GM21737 (cell line): ENCODE results near the gene MYO7A.

Source experiments
- ATAC-seq: cut with Tn5 transposase; IDR thresholded peaks from one replicate; pipeline ENCODE4 v1.9.1; 2021; ENCODE audit warnings: mild to moderate bottlenecking, moderate library complexity; ENCODE audit not compliant: unreplicated experiment

MYO7A gene

DNA sequence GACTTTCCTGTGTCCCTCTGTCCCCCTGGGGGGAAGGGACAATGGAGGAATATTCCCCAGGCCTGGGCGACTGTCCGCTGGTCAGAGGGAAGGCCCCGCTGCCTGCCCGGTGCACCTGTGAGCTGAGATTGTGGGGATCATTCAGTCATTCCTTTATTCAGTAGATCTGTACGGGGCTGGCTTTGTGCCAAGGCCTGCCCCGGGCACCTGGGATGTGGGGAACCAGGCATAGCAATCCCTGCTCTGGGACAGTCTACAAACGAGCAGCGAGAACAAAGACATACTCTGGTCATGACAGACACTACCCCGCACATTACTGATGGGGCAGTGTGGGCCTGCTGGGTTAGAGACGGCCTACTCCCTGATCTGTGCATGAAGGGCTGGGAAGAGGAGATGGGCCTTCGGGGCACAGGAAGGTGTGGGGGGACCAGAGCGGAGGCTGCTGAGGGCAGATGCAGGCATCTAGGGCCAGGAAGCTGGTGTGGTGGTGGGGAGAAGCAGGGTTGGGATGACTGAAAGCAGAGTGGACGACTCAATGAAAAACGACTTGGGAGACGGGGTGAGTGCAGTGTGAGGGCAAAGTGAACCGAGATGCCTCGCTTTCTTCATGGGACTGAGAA is 1.8 kb upstream of the MYO7A start:
- no peak for ATAC-seq

DNA sequence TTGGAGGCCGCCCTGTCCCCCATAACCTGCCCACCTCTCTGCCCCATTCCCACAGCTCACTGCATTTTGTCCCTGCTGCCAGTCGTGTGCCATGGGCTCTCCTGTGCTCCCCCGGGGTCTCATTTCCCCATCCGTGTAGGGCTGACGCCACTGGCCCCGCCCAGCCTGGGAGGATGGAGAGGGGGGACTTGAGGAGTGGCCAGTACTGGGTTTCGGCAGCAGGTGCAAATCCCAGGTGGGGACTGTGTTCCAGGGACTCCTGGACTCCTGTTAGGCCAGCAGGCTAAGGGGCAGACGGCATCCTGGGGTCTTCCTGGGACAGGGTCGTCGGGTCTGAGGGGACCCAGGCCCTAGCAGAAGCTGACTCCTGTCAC is 1.2 kb upstream of the MYO7A start:
- ATAC-seq: no peak

DNA sequence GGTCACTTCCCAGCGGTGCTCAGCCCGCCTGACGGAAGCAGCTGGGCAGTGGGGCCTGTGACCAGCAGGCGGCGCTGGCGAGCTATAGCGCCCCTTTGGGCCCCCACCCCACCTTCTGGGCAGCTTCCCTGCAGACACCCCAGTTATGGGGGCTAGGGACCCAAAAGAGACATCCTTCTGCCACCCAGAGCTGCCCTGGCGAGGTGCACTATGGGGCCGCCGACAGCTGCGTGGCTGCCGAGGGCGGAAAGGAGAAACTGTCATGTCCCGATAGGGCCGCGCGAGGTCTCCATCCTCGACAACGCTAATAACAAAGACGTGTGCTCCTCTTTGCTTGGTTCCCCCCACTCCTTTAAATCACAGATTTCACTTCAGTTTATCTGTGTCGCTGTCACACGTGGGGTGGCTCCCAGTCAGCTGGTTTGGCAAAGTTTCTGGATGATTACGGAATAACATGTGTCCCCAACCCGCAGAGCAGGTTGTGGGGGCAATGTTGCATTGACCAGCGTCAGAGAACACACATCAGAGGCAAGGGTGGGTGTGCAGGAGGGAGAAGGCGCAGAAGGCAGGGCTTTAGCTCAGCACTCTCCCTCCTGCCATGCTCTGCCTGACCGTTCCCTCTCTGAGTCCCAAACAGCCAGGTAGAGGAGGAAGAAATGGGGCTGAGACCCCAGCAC is 673 bp upstream of the MYO7A start:
- no peak for ATAC-seq

DNA sequence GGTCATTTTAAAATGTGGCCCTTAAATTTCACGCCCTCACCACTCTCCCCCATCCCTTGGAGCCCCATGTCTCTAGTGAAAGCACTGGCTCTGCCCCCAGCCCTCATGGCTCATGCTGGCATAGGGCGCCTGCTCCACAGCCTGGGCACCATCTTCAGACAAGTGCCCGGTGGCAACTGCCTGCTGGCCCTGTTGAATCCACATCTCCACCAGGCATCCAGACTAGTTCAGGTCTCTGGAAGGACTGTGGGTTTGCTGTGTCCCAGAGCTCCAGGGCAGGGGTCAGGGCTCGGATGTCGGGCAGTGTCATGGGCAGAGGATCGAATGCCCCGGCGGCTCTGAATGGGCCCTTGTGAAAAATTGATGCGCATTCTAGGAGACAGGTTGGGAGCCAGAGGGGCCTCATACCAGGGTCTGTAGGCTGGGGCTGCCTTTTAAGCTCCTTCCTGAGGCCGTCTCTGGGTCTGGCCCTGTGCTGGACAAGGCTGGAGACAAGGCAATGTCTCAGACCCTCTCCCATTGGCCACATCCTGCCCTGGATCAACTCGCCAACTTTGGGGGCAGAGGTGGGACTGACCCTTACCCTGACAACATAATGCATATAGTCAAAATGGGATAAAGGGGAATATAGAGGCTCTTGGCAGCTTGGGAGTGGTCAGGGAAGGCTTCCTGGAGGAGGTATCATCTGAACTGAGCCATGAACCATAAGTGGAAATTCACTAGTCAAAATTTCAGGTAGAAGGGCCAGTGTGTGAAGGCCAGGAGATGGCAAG is 1.2 kb downstream of the MYO7A start:
- ATAC-seq: no peak

DNA sequence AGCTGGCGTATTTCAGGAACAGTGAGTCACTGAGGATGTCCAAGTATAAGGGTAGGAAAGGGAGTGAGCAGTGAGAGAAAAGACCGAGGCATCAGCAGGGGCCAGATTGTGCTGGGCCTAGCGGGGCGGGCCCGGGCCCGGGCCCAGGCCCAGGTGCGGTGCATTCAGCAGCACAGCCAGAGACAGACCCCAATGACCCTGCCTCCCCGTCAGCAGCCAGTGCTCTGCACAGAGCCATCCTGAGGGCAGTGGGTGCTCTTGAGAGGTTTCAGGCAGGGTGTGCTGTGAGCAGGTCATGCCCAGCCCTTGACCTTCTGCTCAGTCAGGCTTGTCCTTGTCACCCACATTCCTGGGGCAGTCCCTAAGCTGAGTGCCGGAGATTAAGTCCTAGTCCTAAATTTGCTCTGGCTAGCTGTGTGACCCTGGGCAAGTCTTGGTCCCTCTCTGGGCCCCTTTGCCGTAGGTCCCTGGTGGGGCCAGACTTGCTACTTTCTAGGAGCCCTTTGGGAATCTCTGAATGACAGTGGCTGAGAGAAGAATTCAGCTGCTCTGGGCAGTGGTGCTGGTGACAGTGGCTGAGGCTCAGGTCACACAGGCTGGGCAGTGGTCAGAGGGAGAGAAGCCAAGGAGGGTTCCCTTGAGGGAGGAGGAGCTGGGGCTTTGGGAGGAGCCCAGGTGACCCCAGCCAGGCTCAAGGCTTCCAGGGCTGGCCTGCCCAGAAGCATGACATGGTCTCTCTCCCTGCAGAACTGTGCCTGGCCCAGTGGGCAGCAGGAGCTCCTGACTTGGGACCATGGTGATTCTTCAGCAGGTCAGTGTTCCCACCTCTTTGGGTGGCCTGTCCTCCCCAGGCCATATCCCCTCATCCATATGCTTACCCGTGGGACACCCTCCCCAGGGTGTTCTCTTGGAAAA is 2.1 kb downstream of the MYO7A start:
- ATAC-seq: no peak

DNA sequence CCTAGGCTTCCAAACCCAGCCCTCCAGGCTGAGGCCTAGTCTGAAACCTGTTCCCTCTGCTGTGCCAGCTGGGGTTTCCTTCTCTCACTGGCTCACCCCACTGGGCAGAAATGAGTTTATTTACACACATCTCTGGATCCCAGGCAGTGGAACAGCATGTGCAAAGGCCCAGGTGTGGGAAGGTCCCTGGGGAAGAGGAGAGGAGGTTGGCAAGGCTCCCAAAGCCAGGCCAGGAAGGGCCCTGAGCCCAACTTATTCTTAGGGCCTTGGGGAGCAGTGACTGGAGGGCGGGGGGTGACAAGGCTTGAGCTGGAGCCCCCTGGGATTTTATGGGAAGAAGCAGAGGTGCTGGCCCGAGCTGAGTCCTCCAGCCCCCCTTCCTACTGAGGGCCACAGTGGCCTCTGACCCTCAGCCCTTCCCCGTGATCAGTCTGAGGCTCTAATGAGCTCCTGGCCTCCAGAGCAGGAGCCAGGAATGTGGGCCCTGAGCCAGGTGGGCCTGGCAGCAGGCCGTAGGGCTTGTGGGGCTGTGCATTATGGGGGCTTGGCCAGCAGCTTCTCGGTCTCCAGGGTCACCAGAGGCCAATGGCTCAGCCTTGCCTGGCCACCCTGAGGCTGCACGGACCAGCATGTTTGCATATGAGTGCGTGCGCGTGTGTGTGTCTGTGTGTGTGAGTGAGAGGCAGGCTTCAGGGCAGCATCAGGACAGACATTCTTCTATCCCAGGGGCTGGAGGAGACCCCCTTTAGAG is 2.9 kb downstream of the MYO7A start:
- no peak for ATAC-seq

DNA sequence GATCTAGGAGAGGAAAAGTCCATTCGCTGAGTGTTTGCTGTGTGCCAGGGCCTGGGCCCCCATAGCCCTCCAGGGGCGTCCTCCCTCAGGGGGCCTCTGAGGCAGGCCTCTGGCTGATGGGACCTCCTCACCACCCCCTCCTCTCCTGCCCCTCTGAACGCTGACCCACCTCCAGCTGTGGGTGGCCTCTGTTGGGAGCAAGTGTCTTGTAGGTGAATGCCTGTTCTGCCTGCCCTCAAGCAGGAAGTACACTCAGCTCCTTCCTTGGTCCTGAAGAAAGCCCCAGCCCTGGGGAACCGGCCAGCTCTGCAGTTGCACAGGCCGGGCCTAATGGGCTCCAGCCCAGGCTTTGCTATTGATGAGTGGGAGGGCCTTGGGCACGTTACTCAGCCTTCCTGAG is 3.5 kb downstream of the MYO7A start:
- ATAC-seq: no peak

DNA sequence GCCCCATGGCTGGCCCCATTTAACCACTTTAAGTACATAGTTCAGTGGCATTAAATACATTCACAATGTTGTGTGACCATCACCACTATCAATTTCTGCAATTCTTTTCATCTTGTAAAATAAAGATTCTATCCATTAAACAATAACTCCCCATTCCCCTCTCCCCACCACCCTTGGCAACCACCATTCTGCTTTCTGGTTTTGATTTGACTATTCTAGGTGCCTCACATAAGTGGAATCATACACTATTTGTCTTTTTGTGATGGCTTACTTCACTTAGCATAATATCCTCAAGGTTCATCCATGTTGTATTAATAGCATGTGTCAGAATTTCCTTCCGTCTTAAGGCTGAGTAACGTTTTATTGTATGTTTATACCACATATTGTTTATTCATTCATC is 7.0 kb downstream of the MYO7A start:
- ATAC-seq: no peak

DNA sequence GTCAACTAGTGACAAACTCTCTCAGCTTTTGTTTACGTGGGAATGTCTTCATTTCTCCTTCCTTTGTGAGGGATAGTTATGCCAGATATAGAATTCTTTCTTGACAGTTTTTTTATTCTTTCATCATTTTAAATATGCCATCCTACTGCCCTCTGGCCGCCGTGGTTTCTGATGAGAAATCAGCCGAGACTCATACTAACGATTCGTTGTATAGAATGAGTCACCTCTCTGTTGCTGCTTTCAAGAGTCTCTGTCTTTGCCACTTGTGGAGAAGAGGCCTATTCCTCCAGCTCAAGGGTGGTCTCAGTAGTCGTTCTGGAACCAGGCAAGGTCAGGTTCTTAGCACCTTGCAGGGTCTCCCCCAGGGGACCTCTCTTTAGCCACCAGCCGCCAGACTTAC is 8.0 kb downstream of the MYO7A start:
- ATAC-seq: no peak

DNA sequence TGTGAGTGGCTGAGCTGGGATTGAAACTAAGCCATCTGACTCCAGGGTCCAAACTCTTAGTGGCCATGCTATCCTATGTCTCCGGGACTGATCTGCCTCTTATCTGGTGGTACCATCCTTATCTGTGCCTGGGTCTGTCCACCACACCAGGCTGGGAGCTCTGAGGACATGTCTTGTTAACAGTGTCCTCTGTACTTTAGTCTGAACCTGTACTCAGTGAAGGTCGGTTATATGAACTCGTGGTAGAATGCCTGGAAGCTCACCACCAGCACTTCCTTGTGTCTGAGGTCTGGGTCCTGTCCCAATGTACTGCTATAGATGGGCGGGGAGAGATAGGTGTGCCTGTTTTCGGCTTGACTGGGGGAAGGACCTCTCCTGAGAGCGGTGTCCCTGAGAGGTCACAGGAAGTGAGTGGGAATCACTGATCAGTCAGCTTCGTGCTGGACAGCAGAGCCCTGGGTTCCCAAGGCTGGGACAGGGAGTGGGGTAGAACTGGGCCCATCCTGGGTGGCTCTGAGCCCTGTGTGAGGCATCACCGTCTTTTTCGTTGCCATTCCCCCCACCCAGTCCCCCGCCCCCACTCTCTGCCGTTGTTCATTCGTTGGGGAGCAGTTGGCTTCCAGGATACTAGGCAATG is 8.9 kb downstream of the MYO7A start:
- ATAC-seq: no peak

DNA sequence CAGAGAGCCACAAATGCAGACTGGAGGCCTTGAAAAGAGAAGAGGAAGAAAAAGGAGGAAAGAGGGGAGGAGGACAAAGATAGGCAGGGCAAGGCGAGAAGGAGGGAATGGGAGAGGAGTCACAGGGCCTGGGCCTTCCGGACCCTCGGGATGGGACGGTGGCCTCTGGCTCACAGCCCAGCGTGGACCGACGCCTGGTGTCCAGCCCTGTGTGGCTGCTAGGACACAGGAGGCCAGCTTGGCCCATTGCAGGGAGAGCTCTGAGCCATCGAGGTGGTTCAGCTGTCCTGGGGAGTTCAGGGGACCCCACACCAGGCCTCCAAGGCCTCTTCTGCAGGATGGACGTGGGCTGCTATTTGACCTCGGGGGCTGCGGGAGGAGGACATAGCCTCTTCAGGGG is 9.4 kb downstream of the MYO7A start:
- no peak for ATAC-seq

DNA sequence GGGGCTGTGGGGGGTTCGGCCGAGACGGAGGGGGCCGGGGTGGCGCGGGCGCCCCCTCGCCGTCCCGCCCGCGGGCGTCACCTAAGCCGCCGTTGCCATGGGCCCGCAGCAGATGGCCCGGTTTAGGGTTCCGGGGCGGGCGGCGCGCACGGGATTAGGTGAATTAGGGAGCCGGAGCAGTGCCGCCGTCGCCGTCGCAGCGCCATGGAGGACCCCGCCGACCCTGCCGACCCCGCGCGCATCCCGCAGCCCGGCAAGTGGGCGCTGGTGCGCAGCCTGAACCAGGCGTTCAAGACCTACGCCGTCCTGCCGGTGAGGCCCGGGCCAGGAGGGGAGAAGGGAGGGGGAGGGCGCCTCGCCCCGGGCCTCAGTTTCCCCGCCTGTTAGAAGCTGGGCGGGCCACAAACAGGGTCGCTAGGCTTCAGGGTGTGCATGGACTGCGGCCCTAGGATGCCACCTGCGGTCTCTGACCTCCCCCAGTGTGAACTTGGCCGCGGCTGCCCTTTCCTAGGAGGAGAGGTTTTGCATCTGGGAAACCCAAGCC is 10.1 kb downstream of the MYO7A start:
- no peak for ATAC-seq

DNA sequence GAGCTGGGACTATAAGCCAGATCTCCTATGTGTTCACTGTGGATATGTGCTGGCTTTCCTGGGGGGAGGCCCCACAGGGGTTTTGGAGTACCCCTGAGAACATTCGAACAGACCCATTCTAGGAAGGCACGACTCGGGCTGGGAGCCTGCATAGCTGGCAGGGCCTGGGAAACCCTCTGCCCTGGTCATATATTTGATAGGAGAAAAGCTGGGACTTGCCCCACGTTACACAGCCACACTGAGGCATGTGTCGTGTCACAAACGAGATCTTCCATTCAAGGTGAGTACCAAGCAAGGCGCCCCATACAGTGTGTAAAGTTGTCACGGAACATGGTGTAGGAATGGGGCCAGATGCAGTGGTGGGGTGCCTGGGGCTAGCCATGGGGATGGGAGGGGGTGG is 11.2 kb downstream of the MYO7A start:
- ATAC-seq: no peak

DNA sequence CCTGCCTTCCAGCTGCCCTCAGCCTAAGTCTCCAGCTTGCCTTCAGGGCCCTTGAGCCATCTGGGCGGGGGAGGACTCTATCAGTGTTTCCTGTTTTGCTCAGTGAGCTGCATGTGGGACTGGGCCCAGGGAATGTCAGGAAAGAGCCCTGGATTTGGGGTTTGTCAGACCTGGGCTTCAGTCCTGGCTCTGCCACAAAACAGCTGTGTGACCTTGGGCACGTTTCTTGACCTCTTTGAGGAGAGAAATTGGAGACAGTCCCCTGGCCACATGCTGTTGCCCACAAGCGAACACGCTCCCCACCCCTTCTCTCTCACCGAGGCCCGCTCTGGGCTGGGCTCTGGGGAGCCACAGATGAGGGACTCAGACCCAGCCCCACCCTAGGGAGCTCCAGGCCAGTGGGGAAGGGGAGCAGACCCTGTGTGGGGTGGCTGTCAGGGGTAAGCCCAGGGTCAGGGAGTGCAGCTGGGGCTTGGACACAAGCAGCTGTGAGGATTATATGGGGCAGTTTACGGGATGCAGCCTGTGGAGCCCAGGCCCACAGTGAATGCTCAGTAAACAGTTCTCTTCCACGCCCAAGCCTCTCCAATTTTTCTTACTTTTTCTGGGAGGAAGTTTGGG is 12.3 kb downstream of the MYO7A start:
- no peak for ATAC-seq

DNA sequence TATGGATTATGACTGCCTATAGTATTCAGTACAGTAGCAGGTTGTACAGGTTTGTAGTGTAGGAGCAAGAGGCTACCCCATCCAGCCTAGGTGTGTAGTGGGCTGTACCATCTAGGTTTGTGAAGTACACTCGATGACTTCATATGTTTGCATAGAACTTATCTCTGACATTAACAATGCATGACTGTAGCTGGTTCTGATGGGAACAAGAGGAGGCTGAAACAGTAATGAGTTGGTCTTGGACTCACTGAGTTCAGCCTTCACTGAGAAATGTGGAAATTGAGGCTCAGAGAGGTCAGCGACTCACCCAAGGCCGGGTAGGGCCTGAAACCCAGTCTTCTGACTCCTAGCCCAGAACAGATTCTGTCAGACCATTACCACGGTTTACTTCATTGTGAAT is 13.0 kb downstream of the MYO7A start:
- ATAC-seq: no peak

DNA sequence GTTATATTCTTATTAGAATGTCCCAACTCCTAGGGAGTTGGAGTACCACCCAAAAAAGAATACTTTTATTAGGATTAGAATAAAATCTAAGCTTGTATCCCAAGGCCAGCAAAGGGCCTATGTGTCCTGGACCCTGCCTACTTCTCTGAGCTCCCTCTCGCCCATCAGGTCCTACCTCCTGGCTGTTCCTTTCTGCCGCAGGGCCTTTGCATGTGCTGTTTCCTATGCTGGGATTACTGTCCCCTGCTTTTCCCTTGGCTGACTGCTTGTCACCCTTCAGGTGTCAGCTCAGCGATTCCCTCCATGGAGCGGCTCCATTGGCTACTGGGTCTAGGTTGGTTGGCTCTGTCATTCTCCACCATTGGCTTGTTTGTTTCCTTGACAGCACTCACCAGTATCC is 13.4 kb downstream of the MYO7A start:
- ATAC-seq: no peak

DNA sequence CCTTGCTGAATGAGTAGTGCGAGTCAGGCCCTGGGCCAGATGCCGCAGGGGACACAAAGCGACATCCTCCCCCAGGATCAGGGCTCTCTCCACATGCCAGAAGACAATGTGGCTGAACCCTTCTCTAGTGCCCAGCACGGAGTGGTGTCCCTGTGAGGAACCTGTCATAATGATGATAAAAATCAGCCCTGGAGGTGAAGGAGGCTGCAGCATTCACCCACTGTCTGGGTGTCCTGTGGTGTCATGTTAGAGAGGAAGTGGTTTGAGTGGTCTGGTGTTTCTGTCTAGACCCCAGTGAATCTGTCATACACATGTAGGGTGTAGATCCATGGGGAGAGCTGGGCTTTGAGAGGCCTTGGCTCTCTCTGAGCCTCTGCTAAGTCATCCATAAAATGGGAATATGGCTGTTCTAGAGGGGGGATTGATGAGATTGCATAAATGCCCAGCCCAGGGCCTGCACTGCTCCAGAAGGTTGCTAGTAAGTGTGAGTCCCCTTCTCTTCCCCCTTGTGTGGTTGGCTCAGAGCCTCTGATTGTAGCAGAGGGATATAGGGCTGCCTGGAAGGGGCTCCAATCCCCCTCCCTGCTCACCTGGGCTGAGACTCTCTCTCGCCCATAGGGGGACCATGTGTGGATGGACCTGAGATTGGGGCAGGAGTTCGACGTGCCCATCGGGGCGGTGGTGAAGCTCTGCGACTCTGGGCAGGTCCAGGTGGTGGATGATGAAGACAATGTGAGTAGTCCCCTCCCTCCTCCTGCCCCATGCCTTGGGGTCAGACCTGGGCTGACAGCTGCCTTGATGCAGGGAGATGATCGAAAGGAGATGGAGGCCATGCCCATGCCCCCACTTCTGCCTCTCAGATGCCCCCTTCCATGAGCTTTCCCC is 14.3 kb downstream of the MYO7A start:
- no peak for ATAC-seq

DNA sequence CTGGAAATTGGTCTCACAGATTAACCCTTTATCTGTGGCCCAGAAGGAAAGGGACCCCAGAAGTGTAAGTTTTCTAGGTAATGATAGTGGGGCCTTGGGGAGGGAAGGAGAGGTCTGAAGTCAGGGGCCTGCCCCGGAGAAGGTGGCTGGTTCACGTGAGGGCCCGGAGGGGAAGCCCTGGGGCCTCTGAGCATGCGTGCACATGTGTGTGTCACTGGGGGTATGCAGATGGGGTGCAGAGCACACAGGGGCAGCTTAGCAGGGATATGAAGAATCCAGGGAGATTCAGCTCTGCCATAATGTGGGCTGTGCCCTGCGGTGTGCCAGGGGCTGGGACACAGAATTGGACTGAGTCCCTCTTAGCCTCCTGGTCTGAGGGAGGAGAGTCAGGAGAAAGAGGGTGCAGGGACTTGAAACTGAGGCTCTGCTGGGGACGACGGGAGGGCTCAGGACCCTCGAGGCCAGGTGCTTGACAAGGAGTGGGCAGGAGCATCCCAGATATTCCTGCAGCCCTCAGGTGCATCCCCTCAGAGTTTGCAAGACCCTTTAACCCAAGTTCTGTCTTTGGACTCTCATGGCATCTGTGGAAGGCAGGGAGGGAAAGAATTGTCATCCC is 15.5 kb downstream of the MYO7A start:
- ATAC-seq: no peak
